GM18520 (cell line): Measurements from ENCODE around the gene CDHR3.

ENCODE experiments used
- ATAC-seq: cut with Tn5 transposase; IDR thresholded peaks from one replicate; pipeline ENCODE4 v1.9.1; 2021; ENCODE audit not compliant: unreplicated experiment

Gene CDHR3

DNA sequence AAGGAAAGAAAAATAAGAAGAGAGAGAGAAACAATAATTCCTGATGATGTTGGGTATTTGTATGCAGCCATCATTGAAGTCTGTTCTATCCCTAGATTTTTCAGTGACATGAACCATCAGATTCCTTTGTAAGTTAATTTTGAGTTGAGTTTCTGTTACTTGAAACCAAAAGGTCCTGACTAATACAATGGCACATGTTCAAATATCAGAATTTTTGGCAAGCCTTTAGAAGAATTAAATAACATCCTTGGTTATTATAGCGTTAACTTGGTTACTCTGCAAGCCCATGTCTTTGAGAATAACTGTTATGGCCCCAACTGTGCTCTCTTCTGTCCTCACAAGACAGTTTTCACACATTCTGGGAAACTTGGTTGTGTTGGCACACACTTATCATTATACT lies 82.5 kb downstream of the CDHR3 start:
- ATAC-seq = no peak

DNA sequence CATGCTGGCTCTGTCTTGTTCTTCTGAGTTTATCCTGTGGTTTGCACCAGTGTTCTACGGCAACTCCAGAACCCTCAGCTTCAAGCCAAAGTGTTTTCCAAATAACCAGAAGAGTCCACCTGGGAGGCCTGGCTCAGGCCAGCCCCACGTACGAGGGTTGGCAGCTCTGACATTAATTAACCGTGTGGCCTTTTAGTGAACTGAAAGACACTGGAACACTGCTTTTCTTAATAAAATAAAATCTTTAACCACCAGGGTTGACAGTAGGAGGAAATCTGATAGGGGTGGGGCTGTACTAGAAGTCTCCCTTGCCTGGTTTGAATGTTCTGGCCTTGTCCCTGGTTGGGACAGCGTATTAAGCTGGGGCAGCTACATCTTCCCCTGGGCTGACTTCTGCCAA lies 84.1 kb downstream of the CDHR3 start:
- no peak for ATAC-seq

DNA sequence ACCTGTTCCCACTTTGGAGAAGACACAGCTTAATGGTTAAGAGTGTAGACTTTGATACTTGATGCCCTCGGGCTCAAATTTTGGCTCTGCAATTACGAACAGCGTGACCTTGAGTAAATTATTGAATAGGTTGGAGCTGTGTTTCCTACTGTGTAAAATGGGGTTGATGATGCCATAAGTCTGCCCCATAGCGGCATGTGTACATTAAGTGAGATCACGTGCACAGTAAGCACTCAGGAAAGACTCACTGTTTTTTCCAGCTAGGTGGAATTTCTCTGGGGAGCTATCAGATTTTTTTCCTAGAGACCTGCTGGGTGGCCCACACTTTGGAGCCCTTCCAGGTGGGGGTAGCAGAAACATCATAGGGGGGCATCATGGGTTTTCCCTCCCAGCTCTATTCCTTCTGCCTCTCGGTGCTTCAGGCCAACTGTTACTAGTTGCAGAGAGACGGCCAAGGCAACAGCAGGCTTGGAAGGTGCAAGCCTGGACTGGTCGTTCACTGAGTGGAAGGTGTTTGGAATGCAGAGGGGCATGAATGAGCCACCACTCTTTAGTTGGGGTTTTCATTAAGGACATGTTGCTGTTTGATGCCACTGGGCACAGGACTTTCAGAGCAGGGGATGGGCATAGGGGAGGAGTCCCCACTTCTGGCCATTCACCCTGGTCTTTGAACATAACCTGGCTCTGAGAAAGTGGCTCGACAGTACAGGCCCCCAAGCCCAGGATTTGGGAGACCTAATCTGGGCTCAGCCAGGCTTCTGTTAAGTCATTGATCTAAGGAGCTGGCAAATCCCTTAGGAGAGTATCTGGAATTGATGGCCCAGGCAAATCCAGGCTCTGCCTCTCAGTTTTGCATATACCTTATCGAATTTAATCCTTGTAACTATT lies 85.0 kb downstream of the CDHR3 start:
- no peak for ATAC-seq

DNA sequence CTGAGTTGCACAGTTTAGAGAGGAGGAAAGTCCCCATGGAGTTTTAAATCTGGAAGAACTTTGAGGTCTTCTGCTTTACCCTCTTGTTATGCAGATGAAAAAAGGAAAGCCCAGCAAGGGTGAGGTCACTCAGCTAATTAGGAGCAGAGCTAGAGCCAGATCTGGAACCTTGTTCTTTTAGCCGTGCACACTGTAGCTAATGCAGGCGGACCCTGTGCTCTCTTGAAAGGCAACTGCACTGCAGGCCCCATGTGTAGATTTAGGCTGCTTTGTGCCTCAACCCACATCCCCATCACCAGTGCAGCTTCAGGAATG lies 85.6 kb downstream of the CDHR3 start:
- ATAC-seq = no peak

DNA sequence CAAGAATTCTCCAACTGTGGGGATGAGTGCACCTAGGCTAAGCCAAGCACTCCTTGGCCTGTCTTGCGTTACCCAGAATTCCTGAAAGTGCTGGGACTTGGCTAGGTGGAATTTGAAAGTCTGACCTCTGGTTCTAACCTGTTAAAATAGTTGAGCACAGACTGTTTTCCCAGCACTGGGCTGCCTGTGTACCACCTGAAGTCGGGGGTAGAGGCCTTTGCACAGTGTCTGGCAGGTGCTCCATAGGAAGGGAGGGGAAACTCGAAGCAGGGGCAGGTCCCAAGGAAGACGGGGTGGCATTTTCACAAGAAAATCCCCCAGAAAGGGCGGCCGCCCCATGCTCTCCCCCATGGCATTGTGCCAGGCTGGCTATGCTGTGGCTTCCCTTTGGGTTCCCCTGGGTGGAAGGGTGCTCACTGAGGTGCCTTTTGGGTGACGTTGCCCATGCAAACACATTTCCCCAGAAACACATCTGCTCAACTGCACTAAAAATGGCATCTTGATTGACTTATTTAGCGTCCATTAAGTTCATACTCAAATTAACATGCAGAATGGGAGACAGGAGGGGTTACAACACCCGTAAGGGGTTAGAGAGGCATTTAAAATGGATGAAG lies 86.2 kb downstream of the CDHR3 start:
- ATAC-seq = no peak

- no peak for ATAC-seq
Observed at GRCh38 chr7:106050002-106050745, 87.1 kb downstream of the CDHR3 start.

- ATAC-seq = no peak
Observed at GRCh38 chr7:106050746-106051117, 87.7 kb downstream of the CDHR3 start.

GRCh38 chr7:106052681-106053080 lies 89.6 kb downstream of the CDHR3 start:
- ATAC-seq = no peak

DNA sequence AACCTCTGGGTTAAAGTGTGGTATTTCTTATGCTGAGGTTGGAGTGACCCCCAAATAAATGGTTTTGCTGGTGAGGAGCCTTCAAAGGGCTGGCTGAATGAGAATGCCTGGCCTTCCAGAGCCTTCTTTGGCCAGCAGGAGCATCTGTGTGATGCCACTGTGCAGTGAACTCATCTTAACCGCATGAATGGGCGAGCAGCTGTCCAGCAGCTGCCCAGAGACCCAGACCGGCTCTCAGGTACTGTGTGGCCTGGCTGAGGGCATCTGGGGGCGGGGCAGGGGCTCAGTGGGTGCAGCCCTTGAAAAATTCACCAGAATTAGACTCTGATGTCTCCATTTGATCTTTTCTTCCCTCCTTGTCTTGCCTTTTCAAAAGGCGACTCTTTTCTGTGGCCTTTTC lies 90.0 kb downstream of the CDHR3 start:
- no peak for ATAC-seq

DNA sequence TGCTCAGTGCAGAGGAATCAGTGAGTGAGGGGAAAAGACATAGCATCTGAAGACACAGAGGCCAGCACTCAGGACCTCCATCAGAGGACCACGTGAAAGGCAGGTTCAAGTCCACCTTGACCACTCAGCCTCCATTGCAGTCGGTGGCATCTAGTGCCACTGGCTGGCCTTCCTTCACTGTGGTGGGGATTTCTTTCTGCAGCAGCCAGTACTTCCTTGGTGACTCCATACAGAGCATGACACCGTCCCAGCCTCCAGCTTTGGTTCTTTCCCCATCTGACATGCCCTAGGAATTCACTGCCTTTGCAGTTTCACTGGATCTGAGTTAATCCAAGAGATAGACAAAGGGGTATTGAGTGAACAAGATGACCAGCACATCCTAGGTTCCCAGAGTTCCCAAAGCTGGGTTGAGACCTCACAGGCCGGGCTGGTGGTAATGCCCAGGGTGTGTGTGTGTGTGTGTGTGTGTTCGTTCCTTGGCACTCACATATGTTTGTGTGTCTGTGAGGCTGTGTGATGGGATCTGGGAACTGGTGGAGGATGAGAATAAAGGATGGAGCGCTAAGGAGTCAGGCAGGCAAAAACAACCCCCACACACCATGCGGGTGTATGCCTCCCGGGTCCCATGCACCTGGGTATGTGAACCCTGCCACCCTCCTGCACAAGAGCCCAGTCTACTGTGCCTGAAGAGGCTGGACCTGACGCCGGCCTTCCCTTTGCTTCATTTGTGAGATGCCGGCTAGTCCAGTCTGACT lies 91.3 kb downstream of the CDHR3 start:
- no peak for ATAC-seq

DNA sequence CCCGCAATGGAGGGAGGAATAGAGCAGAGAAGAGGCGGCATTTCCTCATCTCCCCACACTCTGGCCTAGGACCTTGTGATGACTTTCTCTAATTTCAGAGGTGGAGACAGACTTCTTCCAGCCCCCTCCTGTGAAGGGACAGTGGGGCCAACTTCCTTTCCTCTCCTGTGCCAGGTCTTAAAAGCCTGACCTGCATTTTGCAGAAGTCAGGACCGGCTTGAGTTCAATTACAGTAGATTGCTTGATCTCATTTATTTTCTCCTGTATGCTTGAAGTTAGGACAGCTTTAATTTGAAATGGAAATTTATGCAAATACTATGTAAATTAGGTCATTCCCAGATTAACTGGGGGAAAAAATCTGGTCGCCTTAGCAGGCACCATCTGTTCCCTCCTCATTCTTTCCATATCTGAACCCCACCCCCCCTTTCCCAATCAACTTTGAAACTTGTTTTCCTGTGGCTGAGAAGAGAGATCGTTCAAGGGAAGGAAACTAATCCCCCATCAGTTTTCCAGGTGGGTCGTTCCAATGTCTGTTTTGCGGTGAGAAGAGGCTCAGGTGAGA lies 92.0 kb downstream of the CDHR3 start:
- no peak for ATAC-seq

DNA sequence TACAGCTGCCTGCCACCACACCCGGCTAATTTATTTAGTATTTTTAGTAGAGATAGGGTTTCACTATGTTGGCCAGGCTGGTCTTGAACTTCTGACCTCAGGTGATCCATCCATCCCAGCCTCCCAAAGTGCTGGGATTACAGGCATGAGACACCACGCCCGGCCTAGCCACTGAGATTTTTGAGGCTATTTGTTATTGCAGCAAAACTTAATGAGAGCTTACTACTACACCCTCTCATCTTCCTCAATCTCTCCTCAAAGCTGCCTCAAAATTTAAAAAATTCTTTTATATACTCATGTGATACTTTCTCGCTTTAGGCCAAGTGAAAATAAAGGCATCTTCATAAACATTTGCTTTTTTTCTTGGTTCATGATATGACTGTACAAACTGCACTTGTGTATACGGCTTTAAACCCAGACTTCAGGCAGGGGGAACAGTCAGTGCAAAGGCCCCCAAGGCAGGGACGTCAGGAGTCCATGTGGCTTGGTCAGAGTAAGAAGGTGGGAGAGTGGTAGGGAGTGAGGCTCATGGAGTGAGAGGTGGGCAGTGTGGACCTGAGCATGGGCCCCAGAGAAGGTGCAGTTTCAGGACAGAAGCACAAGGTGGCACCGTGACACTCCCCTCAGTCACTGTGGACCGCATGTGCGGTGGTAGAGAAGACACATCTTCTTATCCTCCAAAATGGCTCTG lies 93.6 kb downstream of the CDHR3 start:
- ATAC-seq = peak; percentile 33

DNA sequence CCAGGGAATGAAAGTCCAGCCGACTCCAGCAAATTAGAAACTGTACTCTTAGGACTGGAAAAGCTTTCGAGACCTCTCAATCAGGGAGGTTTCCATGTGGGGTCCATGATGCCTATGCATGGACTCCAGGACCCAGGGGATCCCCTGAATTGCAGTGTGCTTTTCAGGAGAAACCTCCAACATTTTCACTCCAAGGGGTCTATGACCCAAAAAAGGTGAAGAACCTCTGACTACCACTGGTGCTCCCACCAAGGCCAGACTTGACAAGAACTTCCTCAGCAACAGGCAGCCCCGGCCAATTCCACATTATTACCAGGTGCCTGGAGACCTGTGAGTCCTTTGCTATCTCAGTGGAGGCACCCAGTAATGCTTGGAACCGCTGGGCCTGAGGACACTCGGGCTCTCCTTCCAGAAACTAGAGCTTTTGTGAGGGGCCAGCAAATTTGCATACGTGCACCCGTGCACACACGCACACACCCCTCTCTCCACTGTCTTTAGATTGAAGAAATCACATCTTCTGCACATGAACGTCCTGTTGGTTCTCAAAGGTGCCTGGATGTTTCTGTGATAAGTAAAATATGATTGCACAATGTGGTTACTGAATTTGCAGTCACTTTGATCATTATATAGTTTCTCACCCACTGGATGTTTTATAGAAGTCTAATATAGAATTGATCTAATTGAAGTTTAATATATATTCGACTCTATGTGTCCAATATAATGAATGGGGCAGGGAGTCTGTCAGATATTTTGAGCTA lies 94.3 kb downstream of the CDHR3 start:
- no peak for ATAC-seq

DNA sequence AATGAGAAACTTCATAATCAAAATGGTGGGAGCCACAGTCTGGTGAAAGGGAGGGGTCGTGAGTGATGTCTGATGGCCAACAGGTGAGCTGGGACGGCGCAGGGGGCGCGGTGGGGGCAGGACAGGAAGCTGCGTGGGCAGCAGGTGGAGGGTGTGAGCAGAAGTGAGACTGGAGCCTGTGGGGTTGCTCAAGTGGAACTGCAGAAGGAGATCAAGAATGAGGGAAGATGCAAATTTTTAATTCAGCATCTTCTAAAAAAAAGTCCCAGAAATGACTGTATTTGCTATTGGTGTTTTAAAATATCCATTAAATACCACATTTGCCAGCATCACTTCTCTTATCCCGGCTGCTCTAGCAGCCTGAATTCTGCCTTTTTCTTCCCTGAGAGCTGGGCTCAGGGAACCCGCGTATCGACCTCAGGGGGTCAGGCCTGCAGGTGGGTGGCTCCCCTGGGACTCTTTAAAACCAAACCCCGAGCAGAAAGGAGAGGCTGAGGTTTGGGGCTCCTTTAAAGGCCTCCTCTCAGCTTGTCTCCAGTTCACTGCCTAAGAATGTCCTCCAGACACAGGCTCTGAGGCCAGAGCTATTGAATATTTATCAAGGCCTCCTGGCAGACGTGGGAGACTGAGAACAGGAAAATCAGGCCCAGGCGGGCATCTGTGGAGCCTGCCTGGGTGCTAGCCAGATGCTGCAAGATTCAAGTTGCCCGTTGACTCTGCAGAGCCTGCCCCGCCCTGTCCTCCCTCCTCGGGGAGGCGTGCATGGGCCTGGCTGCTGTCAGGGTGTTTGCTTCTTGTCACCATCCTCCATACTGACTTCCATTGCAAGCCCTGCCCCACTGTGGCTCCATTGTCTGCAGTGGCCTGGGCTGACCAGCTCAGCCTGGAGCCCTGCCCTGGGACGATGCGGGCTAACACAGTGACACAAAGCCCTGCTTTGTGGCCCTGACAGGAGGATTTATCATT lies 95.2 kb downstream of the CDHR3 start:
- ATAC-seq = peak; percentile 46

- no peak for ATAC-seq
Observed at GRCh38 chr7:106058928-106059324, 95.9 kb downstream of the CDHR3 start.

- ATAC-seq = no peak
Observed at GRCh38 chr7:106059556-106059955, 96.5 kb downstream of the CDHR3 start.

DNA sequence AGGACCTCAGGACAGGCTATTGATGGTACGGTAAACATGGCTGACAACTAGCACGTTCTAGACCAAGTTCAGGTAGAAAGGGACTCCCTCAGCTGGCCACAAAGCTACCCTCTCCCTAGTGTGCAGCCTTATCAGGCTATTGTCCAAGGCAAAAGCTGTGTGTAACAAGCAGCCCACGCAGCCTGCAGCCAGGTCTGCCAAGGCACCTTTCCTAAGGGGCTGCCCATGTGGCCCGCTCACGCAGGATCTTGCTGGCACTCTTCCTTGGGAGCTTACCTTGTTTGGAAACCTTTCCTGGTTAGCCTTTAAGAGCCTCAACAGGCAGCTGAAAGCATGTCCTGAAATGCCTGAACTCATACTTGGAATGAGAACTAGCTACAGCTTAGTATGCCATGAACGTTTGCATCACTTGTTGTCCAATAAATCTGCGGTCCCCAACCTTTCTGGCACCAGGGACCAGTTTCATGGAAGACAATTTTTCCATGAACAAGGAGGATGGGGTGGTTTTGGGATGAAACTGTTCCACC lies 97.4 kb downstream of the CDHR3 start:
- ATAC-seq = no peak

DNA sequence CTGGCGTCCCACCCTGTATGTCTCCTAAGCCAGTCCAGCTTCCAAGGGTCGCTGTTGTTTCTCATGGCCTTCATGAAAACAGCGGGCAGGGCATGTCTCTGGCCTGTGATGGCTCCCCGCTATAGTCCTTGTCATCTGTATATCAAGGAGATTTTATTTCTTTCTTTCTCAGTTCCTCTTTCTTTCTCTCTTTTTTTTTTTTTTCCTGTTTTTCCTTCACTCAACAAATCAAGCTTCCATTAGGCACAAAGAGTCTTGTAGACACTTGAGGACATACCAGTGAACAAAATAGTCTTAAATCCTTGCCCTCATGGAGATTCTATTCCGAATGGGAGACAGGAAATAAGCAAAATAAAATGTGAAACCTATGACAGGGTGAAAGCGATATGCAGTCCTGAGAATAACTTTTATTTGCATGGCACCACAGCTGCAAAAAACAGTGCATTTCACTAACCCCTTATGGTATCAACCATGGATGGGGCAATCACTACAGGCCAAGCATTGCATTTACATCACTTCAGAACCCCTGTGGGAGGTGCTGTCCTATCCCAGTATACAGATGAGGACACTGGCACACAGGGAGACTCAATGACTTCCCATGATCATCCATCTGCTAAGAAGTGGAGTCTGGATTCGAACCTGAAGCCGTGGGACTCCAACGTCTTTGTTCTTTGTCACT lies 98.4 kb downstream of the CDHR3 start:
- ATAC-seq = peak; percentile 24
